GM12875 (cell line): Measurements from ENCODE around the gene ARNT2.

Source experiments
- H3K4me3 ChIP-seq: one replicate; pipeline ENCODE4 v1.5.1; 2011; ENCODE audit warnings: low read depth, low read length, control low read depth
- CTCF ChIP-seq: IDR thresholded peaks from 2 replicates; pipeline ENCODE4 v1.5.1; 2011; ENCODE audit warnings: low read depth, mild to moderate bottlenecking, control low read depth, inconsistent platforms, low read length, moderate library complexity, borderline replicate concordance; ENCODE audit not compliant: insufficient read depth

ARNT2 gene

GRCh38 chr15:80433836-80434235 is 29.7 kb downstream of the ARNT2 start:
- TF ChIP-seq CTCF = no peak

GRCh38 chr15:80434926-80435720 is 30.9 kb downstream of the ARNT2 start:
- H3K4me3 ChIP-seq = no peak overlapping the region
- TF ChIP-seq CTCF = no peak

More at GRCh38 chr15:80433836-80434235, 29.7 kb downstream of the ARNT2 start:
- no peak overlapping the region for H3K4me3 ChIP-seq

- TF ChIP-seq CTCF = no peak
- H3K4me3 ChIP-seq = no peak overlapping the region
These were observed 32.5 kb downstream of the ARNT2 start for GRCh38 chr15:80436511-80437307.

GRCh38 chr15:80437334-80437891 is 33.2 kb downstream of the ARNT2 start:
- no peak for TF ChIP-seq CTCF
- H3K4me3 ChIP-seq = no peak overlapping the region

GRCh38 chr15:80439140-80439539 is 35.0 kb downstream of the ARNT2 start:
- no peak for TF ChIP-seq CTCF
- H3K4me3 ChIP-seq = no peak overlapping the region

GRCh38 chr15:80440024-80440423 is 35.8 kb downstream of the ARNT2 start:
- H3K4me3 ChIP-seq = no peak overlapping the region
- no peak for TF ChIP-seq CTCF
